CD4-positive, alpha-beta T cell treated with Interleukin-2 at 100 ng/mL for 4 hours (primary cell): ENCODE data around the gene THSD4.
"Not testable (repeated sequence)": the region's sequence is repeated elsewhere in the genome, so short reads cannot be mapped to it uniquely, and the experiment has no call there.

ENCODE experiments used
- DNase-seq: peaks from one replicate; pipeline ENCODE4 v3.0.0-alpha.2; 2020; ENCODE audit warnings: low spot score

Gene THSD4

GRCh38 chr15:71658827-71659729 is 543.8 kb downstream of the THSD4 start:
- DNase-seq = no peak

GRCh38 chr15:71659730-71660067 is 544.4 kb downstream of the THSD4 start:
- DNase-seq = no peak

GRCh38 chr15:71660501-71660900 is 545.2 kb downstream of the THSD4 start:
- no peak for DNase-seq

GRCh38 chr15:71662306-71662705 is 547.0 kb downstream of the THSD4 start:
- no peak for DNase-seq

- DNase-seq = no peak
These were observed 549.4 kb downstream of the THSD4 start for GRCh38 chr15:71664622-71665021.

- no peak for DNase-seq
These were observed 551.7 kb downstream of the THSD4 start for GRCh38 chr15:71666763-71667620.

GRCh38 chr15:71669688-71670087 is 554.4 kb downstream of the THSD4 start:
- no peak for DNase-seq

GRCh38 chr15:71670222-71670621 is 555.0 kb downstream of the THSD4 start:
- not testable (repeated sequence) for DNase-seq

- no peak for DNase-seq
These were observed 559.1 kb downstream of the THSD4 start for GRCh38 chr15:71674354-71674753.

GRCh38 chr15:71677352-71677751 is 562.1 kb downstream of the THSD4 start:
- no peak for DNase-seq

- no peak for DNase-seq
These were observed 562.5 kb downstream of the THSD4 start for GRCh38 chr15:71677766-71678165.

GRCh38 chr15:71678191-71678590 is 562.9 kb downstream of the THSD4 start:
- no peak for DNase-seq

- DNase-seq = no peak
These were observed 563.3 kb downstream of the THSD4 start for GRCh38 chr15:71678605-71679004.

GRCh38 chr15:71679223-71679792 is 564.0 kb downstream of the THSD4 start:
- no peak for DNase-seq

GRCh38 chr15:71679793-71680353 is 564.6 kb downstream of the THSD4 start:
- no peak for DNase-seq

GRCh38 chr15:71682001-71682400 is 566.7 kb downstream of the THSD4 start:
- DNase-seq = no peak

GRCh38 chr15:71683411-71684274 is 568.4 kb downstream of the THSD4 start:
- DNase-seq = no peak

- DNase-seq = no peak
These were observed 570.2 kb downstream of the THSD4 start for GRCh38 chr15:71685420-71685993.

- DNase-seq = no peak
These were observed 571.2 kb downstream of the THSD4 start for GRCh38 chr15:71686221-71687050.

- no peak for DNase-seq
These were observed 572.7 kb downstream of the THSD4 start for GRCh38 chr15:71687902-71688508.
